Calu3 (cell line): ENCODE measurements around the gene SMIM20. TPM values are rescaled to one million over a fixed set of nuclear protein-coding genes. Genes with fewer than 3 reads are reported as not detected.
"Not testable (repeated sequence)": the region's sequence is repeated elsewhere in the genome, so short reads cannot be mapped to it uniquely, and the experiment has no call there.

ENCODE experiments used
- BruUV-seq: library from RNA; stranded (reverse); fragments of 400-500 nt; replicated peaks from 2 replicates; lab custom pipeline; 2021; lab: Mats Ljungman, UMichigan
- CTCF ChIA-PET: fragments of 300-600 bp; sonication (Branson Sonifier 250); formaldehyde crosslinking; loops from one replicate; lab custom pipeline; 2022; ENCODE audit warnings: antibody characterized with exemption; lab: Charles Lee
- DNase-seq: peaks from one replicate; pipeline ENCODE4 v3.0.0; 2022
- H3K27ac Mint-ChIP-seq: one replicate; pipeline ENCODE4 v1.8.0; 2022; ENCODE audit warnings: mixed read lengths; ENCODE audit not compliant: unreplicated experiment
- H3K27me3 Mint-ChIP-seq: one replicate; pipeline ENCODE4 v1.8.0; 2022; ENCODE audit warnings: mixed read lengths; ENCODE audit not compliant: unreplicated experiment
- H3K36me3 Mint-ChIP-seq: one replicate; pipeline ENCODE4 v1.8.0; 2022; ENCODE audit warnings: mild to moderate bottlenecking, moderate library complexity, mixed read lengths; ENCODE audit not compliant: insufficient read depth, unreplicated experiment
- H3K4me1 Mint-ChIP-seq: one replicate; pipeline ENCODE4 v1.8.0; 2022; ENCODE audit warnings: mild to moderate bottlenecking, low read depth, mixed read lengths; ENCODE audit not compliant: unreplicated experiment
- H3K4me3 Mint-ChIP-seq: one replicate; pipeline ENCODE4 v1.8.0; 2022; ENCODE audit warnings: mild to moderate bottlenecking, low read depth, moderate library complexity, mixed read lengths; ENCODE audit not compliant: unreplicated experiment
- H3K9me3 Mint-ChIP-seq: one replicate; pipeline ENCODE4 v1.8.0; 2022; ENCODE audit warnings: low read depth, mixed read lengths; ENCODE audit not compliant: unreplicated experiment
- CTCF ChIP-seq: fragments of 200-600 bp; IDR thresholded peaks from one replicate; pipeline ENCODE4 v1.8.0; 2022; ENCODE audit warnings: antibody characterized with exemption; ENCODE audit not compliant: unreplicated experiment
- intact Hi-C: fragments of 100-400 bp; cut with micrococcal nuclease; formaldehyde crosslinking; loops from one replicate; pipeline ENCODE4 v1.10.0; 2022; ENCODE audit not compliant: unreplicated experiment
- total RNA-seq: library from RNA; stranded (reverse); gene quantifications from 2 replicates; pipeline ENCODE4 v1.2.3, GENCODE V29; 2022

The SMIM20 gene
- total RNA-seq, 1 experiment from 2014 or later: 21.0 TPM

GRCh38 chr4:25903900-25904747 lies 9.9 kb upstream of the SMIM20 start:
- H3K4me1 Mint-ChIP-seq: peaks cover 10% of the 10 kb centered on the region
- no peak for TF ChIP-seq CTCF
- no TSS peak for BruUV-seq

GRCh38 chr4:25904748-25905082 lies 9.3 kb upstream of the SMIM20 start:
- CTCF ChIA-PET: no interaction called here
- H3K9me3 Mint-ChIP-seq: peaks cover 4% of the 10 kb centered on the region
- peaks cover 12% of the 10 kb centered on the region for H3K4me1 Mint-ChIP-seq
- no peaks in the 10 kb centered on the region for H3K36me3 Mint-ChIP-seq
- intact Hi-C loops: no loop called here
- DNase-seq: no peak
- no peak for TF ChIP-seq CTCF
- H3K27ac Mint-ChIP-seq: no peak overlapping the region
- H3K27me3 Mint-ChIP-seq: no peaks in the 10 kb centered on the region
- BruUV-seq: no TSS peak
- no peak overlapping the region for H3K4me3 Mint-ChIP-seq

More at GRCh38 chr4:25903900-25904747, 9.9 kb upstream of the SMIM20 start:
- Mint-ChIP-seq H3K4me3 (no peak overlapping the region), H3K36me3 (no peaks in the 10 kb centered on the region), H3K27ac (no peak overlapping the region), H3K27me3 (no peaks in the 10 kb centered on the region), H3K9me3 (peaks cover 2% of the 10 kb centered on the region)
- CTCF ChIA-PET: no interaction called here
- no peak for DNase-seq
- intact Hi-C loops: no loop called here

GRCh38 chr4:25905371-25905770 lies 8.6 kb upstream of the SMIM20 start:
- Mint-ChIP-seq H3K9me3 (peaks cover 4% of the 10 kb centered on the region), H3K36me3 (no peaks in the 10 kb centered on the region), H3K27ac (no peak overlapping the region), H3K4me3 (no peak overlapping the region), H3K27me3 (no peaks in the 10 kb centered on the region), H3K4me1 (peaks cover 12% of the 10 kb centered on the region)
- intact Hi-C loops: no loop called here
- CTCF ChIA-PET: no interaction called here
- TF ChIP-seq CTCF: no peak
- DNase-seq: no peak
- BruUV-seq: no TSS peak

- BruUV-seq, H3K27ac Mint-ChIP-seq, intact Hi-C loops, H3K27me3 Mint-ChIP-seq, H3K9me3 Mint-ChIP-seq, H3K36me3 Mint-ChIP-seq, DNase-seq, H3K4me3 Mint-ChIP-seq: not testable (repeated sequence)
- CTCF ChIA-PET: interaction anchor here (0.5 kb wide), 1 partner anchor 83 kb away, joined by 3 read pairs; no protein-coding TSS in a partner anchor
- peaks cover 12% of the 10 kb centered on the region for H3K4me1 Mint-ChIP-seq
Observed at GRCh38 chr4:25906113-25906512, 7.9 kb upstream of the SMIM20 start.

DNA sequence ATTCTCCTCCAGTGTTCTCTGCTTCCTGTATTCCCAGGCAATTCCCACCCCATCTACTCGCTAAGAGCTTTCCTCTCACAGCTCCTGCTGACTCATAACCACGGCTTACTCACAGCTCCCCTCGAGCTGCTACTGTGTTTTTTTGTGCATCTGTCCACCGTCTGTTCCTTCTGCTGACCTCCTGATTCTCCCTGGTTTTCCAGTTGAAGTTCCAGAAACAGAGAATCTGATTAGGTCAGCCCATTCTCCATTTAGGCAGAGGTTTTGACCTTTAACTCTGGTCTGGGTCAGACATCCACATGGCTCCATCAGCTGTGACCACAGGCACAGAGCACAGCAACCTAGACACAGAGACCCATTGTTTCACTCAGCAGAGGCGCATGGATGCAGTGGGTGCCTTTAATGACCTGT lies 5.5 kb upstream of the SMIM20 start:
- Mint-ChIP-seq H3K36me3 (peaks cover 2% of the 10 kb centered on the region), H3K4me3 (no peak overlapping the region), H3K27me3 (no peaks in the 10 kb centered on the region), H3K9me3 (peaks cover 4% of the 10 kb centered on the region), H3K27ac (peak overlapping the region; percentile 30), H3K4me1 (peaks cover 20% of the 10 kb centered on the region)
- peak; percentile 33 for DNase-seq
- intact Hi-C loops: no loop called here
- CTCF ChIA-PET: interaction anchor here (0.6 to 1.3 kb wide), 2 partner anchors 11 to 54 kb away, joined by 3 read pairs; no protein-coding TSS in a partner anchor
- no TSS peak for BruUV-seq
- no peak for TF ChIP-seq CTCF
